MCF 10A (cell line): ENCODE measurements around the gene CCDC12. TPM values are rescaled to one million over a fixed set of nuclear protein-coding genes. Genes with fewer than 3 reads are reported as not detected.

Source experiments
- BruUV-seq: library from RNA; stranded (reverse); fragments of 400-500 nt; replicated peaks from 2 replicates; lab custom pipeline; 2021; lab: Mats Ljungman, UMichigan
- CTCF ChIA-PET: fragments of 300-600 bp; sonication (Branson Sonifier 250); formaldehyde crosslinking; extraction: SDS; loops from one replicate; lab custom pipeline; 2021; ENCODE audit warnings: antibody characterized with exemption, inconsistent platforms; lab: Yijun Ruan, JAX
- POLR2A ChIA-PET: fragments of 300-600, 350-650 bp; sonication (Branson Sonifier 250); formaldehyde crosslinking; extraction: SDS; loops from one replicate; lab custom pipeline; 2020; ENCODE audit warnings: antibody characterized with exemption, inconsistent platforms; lab: Yijun Ruan, JAX
- DNase-seq: peaks from one replicate; pipeline ENCODE4 v3.0.0-alpha.2; 2018; ENCODE audit not compliant: unreplicated experiment
- H3K27ac Mint-ChIP-seq: one replicate; pipeline ENCODE4 v1.8.0; 2022; ENCODE audit warnings: mild to moderate bottlenecking, low read depth, mixed read lengths; ENCODE audit not compliant: unreplicated experiment
- H3K27me3 Mint-ChIP-seq: one replicate; pipeline ENCODE4 v1.8.0; 2022; ENCODE audit warnings: mixed read lengths; ENCODE audit not compliant: insufficient read depth, unreplicated experiment
- H3K36me3 Mint-ChIP-seq: one replicate; pipeline ENCODE4 v1.8.0; 2022; ENCODE audit warnings: mild to moderate bottlenecking, moderate library complexity, mixed read lengths; ENCODE audit not compliant: insufficient read depth, unreplicated experiment
- H3K4me1 Mint-ChIP-seq: one replicate; pipeline ENCODE4 v1.8.0; 2022; ENCODE audit warnings: mixed read lengths; ENCODE audit not compliant: insufficient read depth, unreplicated experiment
- H3K4me3 Mint-ChIP-seq: one replicate; pipeline ENCODE4 v1.8.0; 2022; ENCODE audit warnings: mild to moderate bottlenecking, moderate library complexity, mixed read lengths; ENCODE audit not compliant: unreplicated experiment
- H3K9me3 Mint-ChIP-seq: one replicate; pipeline ENCODE4 v1.8.0; 2022; ENCODE audit warnings: mixed read lengths; ENCODE audit not compliant: unreplicated experiment
- intact Hi-C: fragments of 100-400 bp; cut with micrococcal nuclease; formaldehyde crosslinking; loops from 2 replicates; pipeline ENCODE4 v1.14.1; 2022
- total RNA-seq: library from RNA; stranded (reverse); gene quantifications from 2 replicates; pipeline ENCODE4 v1.2.3, GENCODE V29; 2022
- TF ChIP-seq, protein P1 (sequence below): fragments of 200-600 bp; IDR thresholded peaks from one replicate; pipeline ENCODE4 v1.8.0; 2022; ENCODE audit warnings: antibody characterized with exemption, mild to moderate bottlenecking; ENCODE audit not compliant: unreplicated experiment

Gene CCDC12
- total RNA-seq, 1 experiment from 2014 or later = 45.9 TPM

DNA sequence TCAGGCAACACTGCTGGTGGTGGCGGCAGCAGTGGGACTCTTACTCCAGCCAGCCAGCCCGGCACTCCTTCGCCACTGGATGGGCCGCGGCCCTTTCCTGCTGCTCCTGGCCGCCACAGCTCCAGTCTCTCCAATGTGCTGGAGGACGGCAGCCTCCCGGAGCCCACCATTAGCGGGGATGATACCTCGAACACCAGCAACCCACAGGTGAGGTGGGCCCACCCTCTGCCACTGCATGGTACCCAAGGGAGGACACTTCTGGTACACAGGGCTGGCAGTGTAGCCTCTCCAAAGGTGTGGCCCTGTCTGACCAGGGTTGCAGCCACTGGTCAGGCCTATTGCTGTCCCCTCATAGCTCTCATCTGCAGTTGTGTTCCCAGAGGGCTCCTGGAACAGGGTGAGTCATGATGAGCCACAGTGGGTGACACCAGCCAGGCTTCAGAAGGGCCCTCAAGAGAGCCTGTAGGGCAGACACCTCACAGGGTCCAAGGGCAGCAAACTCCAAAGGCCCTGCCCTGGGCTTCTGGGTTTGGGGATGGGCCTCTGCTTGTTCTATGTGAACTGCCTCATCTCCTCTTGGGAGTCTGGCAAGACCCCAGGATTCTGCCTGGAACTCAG is 23.8 kb upstream of the CCDC12 start:
- Mint-ChIP-seq H3K27me3 (no peaks in the 10 kb centered on the region), H3K27ac (no peak overlapping the region), H3K9me3 (no peaks in the 10 kb centered on the region), H3K4me3 (no peak overlapping the region), H3K4me1 (peaks cover 5% of the 10 kb centered on the region), H3K36me3 (peaks cover 15% of the 10 kb centered on the region)
- POLR2A ChIA-PET = interaction anchor here (0.6 kb wide), 1 partner anchor 291 kb away, joined by 3 read pairs; no protein-coding TSS in a partner anchor
- DNase-seq = no peak
- CTCF ChIA-PET = interaction anchor here (0.6 kb wide), 1 partner anchor 88 kb away, joined by 4 read pairs; no protein-coding TSS in a partner anchor
- TF ChIP-seq, protein P1, sequence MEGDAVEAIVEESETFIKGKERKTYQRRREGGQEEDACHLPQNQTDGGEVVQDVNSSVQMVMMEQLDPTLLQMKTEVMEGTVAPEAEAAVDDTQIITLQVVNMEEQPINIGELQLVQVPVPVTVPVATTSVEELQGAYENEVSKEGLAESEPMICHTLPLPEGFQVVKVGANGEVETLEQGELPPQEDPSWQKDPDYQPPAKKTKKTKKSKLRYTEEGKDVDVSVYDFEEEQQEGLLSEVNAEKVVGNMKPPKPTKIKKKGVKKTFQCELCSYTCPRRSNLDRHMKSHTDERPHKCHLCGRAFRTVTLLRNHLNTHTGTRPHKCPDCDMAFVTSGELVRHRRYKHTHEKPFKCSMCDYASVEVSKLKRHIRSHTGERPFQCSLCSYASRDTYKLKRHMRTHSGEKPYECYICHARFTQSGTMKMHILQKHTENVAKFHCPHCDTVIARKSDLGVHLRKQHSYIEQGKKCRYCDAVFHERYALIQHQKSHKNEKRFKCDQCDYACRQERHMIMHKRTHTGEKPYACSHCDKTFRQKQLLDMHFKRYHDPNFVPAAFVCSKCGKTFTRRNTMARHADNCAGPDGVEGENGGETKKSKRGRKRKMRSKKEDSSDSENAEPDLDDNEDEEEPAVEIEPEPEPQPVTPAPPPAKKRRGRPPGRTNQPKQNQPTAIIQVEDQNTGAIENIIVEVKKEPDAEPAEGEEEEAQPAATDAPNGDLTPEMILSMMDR = no peak
- intact Hi-C loops = no loop called here
- BruUV-seq = no TSS peak

DNA sequence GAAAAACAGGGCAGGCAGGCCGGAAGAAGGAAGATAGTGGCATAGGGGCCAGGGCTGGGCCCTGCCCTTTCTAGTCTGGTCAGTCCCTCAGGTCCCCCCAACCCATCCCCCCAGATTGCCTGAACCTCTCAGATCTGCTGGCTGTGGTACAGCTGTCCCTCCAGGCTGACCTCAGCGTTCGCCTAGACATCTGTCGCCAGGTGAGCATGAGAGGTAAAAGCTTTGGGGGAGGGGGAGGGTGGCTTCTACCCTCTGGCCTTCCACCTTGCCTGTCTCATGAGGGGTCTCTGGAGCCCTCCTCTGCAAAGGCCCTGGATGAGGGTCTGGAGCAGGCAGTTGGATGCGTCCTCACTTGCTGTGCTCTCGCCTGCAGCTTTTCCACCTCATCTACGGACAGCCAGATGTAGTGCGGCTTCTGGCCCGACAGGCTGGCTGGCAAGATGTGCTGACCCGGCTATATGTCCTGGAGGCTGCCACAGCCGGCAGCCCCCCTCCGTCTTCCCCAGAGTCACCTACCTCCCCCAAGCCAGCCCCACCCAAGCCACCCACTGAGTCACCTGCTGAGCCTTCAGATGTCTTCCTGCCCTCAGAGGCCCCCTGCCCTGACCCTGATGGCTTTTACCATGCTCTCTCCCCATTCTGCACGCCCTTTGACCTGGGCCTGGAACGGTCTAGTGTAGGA is 23.1 kb upstream of the CCDC12 start:
- Mint-ChIP-seq H3K27ac (no peak overlapping the region), H3K27me3 (no peaks in the 10 kb centered on the region), H3K4me1 (peaks cover 5% of the 10 kb centered on the region), H3K4me3 (no peak overlapping the region), H3K9me3 (no peaks in the 10 kb centered on the region), H3K36me3 (peaks cover 15% of the 10 kb centered on the region)
- no TSS peak for BruUV-seq
- TF ChIP-seq, protein P1 = no peak
- intact Hi-C loops = loop anchor here (2.0 kb wide), 1 partner anchor 87 kb away; no protein-coding TSS in a partner anchor
- no peak for DNase-seq
- POLR2A ChIA-PET = interaction anchor here (0.6 kb wide), 1 partner anchor 292 kb away, joined by 3 read pairs; no protein-coding TSS in a partner anchor
- CTCF ChIA-PET = interaction anchor here (0.5 to 2.1 kb wide), 8 partner anchors 9 to 398 kb away, joined by 3 to 7 read pairs (median 4); no protein-coding TSS in a partner anchor

DNA sequence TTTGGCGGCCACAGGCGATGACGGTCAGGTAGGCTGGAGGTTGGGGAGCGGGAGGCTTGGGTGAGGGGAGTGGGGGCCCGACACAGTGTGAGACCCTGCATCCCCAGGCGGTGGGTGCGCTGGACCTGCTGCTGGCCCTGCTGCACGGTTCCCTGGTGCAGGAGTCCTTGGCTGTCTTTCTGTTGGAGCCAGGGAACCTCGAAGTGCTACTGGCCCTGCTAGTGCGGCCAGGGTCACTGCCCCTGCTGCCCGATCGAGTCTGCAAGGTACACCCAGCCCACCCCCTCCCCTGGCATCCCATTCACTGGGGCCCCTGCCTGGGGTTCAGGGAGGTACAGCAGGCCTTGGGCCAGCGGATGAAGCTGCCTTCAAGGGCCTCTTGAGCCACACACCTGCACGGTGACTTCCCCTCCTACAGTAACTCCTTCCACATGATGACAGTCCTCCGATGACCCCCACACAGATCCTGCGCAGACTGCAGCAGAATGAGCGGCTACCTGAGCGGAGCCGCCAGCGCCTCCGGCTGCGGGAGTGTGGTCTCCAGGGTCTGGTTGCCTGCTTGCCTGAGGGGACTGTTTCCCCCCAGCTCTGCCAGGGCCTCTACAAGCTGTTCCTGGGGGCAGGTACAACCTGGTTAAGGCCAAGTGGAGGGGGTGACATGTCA is 22.4 kb upstream of the CCDC12 start:
- H3K27me3 Mint-ChIP-seq = no peaks in the 10 kb centered on the region

More for the DNA sequence above, 22.4 kb upstream of the CCDC12 start:
- no peaks in the 10 kb centered on the region for H3K9me3 Mint-ChIP-seq
- POLR2A ChIA-PET = no interaction called here
- TF ChIP-seq, protein P1 = no peak
- BruUV-seq = no TSS peak
- intact Hi-C loops = loop anchor here (1.0 to 2.0 kb wide), 2 partner anchors 86 to 294 kb away; no protein-coding TSS in a partner anchor
- no peak overlapping the region for H3K4me3 Mint-ChIP-seq
- CTCF ChIA-PET = interaction anchor here (0.5 to 2.1 kb wide), 16 partner anchors 8 to 504 kb away, joined by 3 to 10 read pairs (median 3); no protein-coding TSS in a partner anchor
- H3K27ac Mint-ChIP-seq = no peak overlapping the region
- no peak for DNase-seq
- peaks cover 5% of the 10 kb centered on the region for H3K4me1 Mint-ChIP-seq
- peaks cover 15% of the 10 kb centered on the region for H3K36me3 Mint-ChIP-seq
